Measurements from ENCODE around the gene IFIT1.
"Not testable (repeated sequence)": the region's sequence is repeated elsewhere in the genome, so short reads cannot be mapped to it uniquely, and the experiment has no call there.

IFIT1 gene

GRCh38 chr10:89382757-89383156 lies 9.7 kb upstream of the IFIT1 start:
- TF ChIP-seq, protein P1, sequence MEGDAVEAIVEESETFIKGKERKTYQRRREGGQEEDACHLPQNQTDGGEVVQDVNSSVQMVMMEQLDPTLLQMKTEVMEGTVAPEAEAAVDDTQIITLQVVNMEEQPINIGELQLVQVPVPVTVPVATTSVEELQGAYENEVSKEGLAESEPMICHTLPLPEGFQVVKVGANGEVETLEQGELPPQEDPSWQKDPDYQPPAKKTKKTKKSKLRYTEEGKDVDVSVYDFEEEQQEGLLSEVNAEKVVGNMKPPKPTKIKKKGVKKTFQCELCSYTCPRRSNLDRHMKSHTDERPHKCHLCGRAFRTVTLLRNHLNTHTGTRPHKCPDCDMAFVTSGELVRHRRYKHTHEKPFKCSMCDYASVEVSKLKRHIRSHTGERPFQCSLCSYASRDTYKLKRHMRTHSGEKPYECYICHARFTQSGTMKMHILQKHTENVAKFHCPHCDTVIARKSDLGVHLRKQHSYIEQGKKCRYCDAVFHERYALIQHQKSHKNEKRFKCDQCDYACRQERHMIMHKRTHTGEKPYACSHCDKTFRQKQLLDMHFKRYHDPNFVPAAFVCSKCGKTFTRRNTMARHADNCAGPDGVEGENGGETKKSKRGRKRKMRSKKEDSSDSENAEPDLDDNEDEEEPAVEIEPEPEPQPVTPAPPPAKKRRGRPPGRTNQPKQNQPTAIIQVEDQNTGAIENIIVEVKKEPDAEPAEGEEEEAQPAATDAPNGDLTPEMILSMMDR (IDR thresholded peaks at IDR 0.05; ENCODE audit: low read depth, low read length), result no peak
- TF ChIP-seq, protein P2, sequence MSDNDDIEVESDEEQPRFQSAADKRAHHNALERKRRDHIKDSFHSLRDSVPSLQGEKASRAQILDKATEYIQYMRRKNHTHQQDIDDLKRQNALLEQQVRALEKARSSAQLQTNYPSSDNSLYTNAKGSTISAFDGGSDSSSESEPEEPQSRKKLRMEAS (IDR thresholded peaks at IDR 0.05; ENCODE audit: low read depth, low read length), result no peak
- DNase-seq (ENCODE audit: low read depth), result no peak
- H3K4me3 ChIP-seq (ENCODE audit: low read depth, low read length), result no peak overlapping the region

DNA sequence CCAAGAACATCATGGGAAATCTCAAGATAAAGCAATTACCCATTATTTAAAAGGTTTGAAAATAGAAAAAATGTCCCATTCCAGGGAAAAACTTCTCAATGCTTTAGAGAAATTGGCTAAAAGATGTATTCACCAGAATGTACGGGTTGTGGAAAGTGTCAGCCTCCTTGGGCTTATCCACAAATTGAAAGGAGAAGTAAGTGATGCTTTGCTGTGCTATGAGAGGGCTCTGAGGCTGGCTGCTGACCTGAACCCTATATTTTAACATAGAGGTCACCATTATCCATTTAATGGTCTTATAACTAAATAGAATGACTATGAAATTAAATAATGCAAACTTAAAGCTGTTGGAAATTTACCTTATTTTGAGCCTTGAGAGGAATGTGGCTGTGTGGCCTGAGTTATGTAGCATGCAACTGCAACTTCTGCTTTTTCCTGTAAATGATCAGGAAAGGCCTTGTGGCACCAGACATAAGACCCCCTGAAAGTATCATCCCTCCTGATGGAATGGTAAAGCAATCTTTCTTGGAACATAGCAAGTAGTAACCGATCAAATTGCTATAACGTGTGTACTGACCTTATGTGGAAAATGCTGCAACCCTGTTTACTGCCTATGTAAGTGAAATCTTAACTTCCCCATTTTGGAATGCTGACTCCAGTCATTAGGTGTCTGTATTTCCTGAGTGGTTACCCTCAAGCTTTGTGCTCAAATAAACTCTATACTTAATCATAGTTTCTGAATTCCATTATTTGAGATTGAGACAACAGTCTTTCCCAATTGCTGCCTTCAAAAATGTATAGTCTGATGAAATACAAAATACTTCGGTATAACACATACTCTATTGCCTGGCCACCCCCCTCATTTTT lies 7.7 kb upstream of the IFIT1 start:
- peak; percentile 85 for DNase-seq (ENCODE audit: low read depth)
- no peak overlapping the region for H3K4me3 ChIP-seq (ENCODE audit: low read depth, low read length)
- TF ChIP-seq POLR2A (IDR thresholded peaks at IDR 0.05; ENCODE audit: extremely low read depth, insufficient read length), result no peak
- 0 out of 2 replicates have a peak, but pooled peaks have one; percentile 20 for TF ChIP-seq MYC (IDR thresholded peaks at IDR 0.05; ENCODE audit: low read depth, low read length)

DNA sequence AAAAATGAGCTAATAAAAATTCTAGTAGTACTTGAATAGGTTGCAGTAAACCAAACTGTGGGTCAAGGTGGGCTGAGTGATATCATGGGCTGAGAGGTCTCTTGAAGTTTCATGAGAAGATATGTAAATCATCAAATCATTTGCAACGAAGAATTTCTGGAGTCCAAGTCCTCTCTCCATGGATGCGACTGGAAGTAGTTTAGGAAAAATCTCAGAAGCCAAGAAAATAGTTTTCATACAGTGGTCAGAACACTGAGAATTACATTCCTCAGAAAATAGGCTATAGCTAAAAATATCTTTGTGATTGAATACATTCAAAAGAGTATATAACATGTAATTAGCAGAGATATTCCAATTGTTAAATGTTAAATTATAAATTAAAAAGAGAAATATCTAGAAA lies 3.6 kb upstream of the IFIT1 start:
- no peak for TF ChIP-seq POLR2A (IDR thresholded peaks at IDR 0.05; ENCODE audit: extremely low read depth, insufficient read length)
- TF ChIP-seq MYC (IDR thresholded peaks at IDR 0.05; ENCODE audit: low read depth, low read length), result no peak
- TF ChIP-seq, protein P2 (IDR thresholded peaks at IDR 0.05; ENCODE audit: low read depth, low read length), result no peak
- TF ChIP-seq, protein P1 (IDR thresholded peaks at IDR 0.05; ENCODE audit: low read depth, low read length), result no peak
- no peak overlapping the region for H3K4me3 ChIP-seq (ENCODE audit: low read depth, low read length)
- DNase-seq (ENCODE audit: low read depth), result no peak

- H3K4me3 ChIP-seq (ENCODE audit: low read depth, low read length), result no peak overlapping the region
- DNase-seq (ENCODE audit: low read depth), result peak; percentile 51
- no peak for TF ChIP-seq POLR2A (IDR thresholded peaks at IDR 0.05; ENCODE audit: extremely low read depth, insufficient read length)
- TF ChIP-seq, protein P1 (IDR thresholded peaks at IDR 0.05; ENCODE audit: low read depth, low read length), result peak; percentile 11
Measured at GRCh38 chr10:89389254-89389653, 3.2 kb upstream of the IFIT1 start.

- DNase-seq (ENCODE audit: low read depth), result no peak
- TF ChIP-seq MYC (IDR thresholded peaks at IDR 0.05; ENCODE audit: low read depth, low read length), result no peak
- TF ChIP-seq, protein P2 (IDR thresholded peaks at IDR 0.05; ENCODE audit: low read depth, low read length), result no peak
- TF ChIP-seq, protein P1 (IDR thresholded peaks at IDR 0.05; ENCODE audit: low read depth, low read length), result no peak
- TF ChIP-seq POLR2A (IDR thresholded peaks at IDR 0.05; ENCODE audit: extremely low read depth, insufficient read length), result no peak
- no peak overlapping the region for H3K4me3 ChIP-seq (ENCODE audit: low read depth, low read length)
Measured at GRCh38 chr10:89390476-89391225, 1.8 kb upstream of the IFIT1 start.

- not testable (repeated sequence) for H3K4me3 ChIP-seq (ENCODE audit: low read depth, low read length); DNase-seq (ENCODE audit: low read depth)
Measured at GRCh38 chr10:89391226-89391576, 1.2 kb upstream of the IFIT1 start.

GRCh38 chr10:89392974-89393373 lies 551 bp downstream of the IFIT1 start:
- peak; percentile 90 for DNase-seq (ENCODE audit: low read depth)
- H3K4me3 ChIP-seq (ENCODE audit: low read depth, low read length), result peak overlapping the region; percentile 82
- TF ChIP-seq, protein P2 (IDR thresholded peaks at IDR 0.05; ENCODE audit: low read depth, low read length), result peak; percentile 22; the same call in 1 of the 2 replicates
- peak; percentile 36; the same call in 1 of the 2 replicates for TF ChIP-seq MYC (IDR thresholded peaks at IDR 0.05; ENCODE audit: low read depth, low read length)
- TF ChIP-seq, protein P1 (IDR thresholded peaks at IDR 0.05; ENCODE audit: low read depth, low read length), result no peak

Measured in NB4 (cell line).